Measurements from ENCODE around the gene LRATD1. TPM values are rescaled to one million over a fixed set of nuclear protein-coding genes. Genes with fewer than 3 reads are reported as not detected.

LRATD1 gene
- total RNA-seq, 1 donor from 2014 or later = 1.9 TPM

GRCh38 chr2:14675489-14675888, 43.0 kb downstream of the LRATD1 start:
- peaks cover 5% of the 10 kb centered on the region for H4K20me1 ChIP-seq (ENCODE audit: low read depth)
- no peak overlapping the region for H3K4me3 Mint-ChIP-seq
- H3F3A ChIP-seq (ENCODE audit: low read depth) = peaks cover 16% of the 10 kb centered on the region
- no peaks in the 10 kb centered on the region for H3K36me3 ChIP-seq
- no peak overlapping the region for H3K9ac ChIP-seq
- H3K27ac Mint-ChIP-seq = no peak overlapping the region
- H3K4me1 Mint-ChIP-seq = peaks cover 49% of the 10 kb centered on the region
- peak; percentile 51 for DNase-seq (ENCODE audit: low spot score)
- TF ChIP-seq CTCF (IDR thresholded peaks at IDR 0.05) (no peak), EZH2phosphoT487 (IDR thresholded peaks at IDR 0.05) (no peak), EZH2 (IDR thresholded peaks at IDR 0.05) (no peak)
- H3K4me3 ChIP-seq = no peak overlapping the region
- H3K4me1 ChIP-seq = peaks cover 28% of the 10 kb centered on the region
- peak overlapping the region; percentile 58 for H3K4me2 ChIP-seq
- H3K9me3 ChIP-seq (ENCODE audit: low read depth) = no peaks in the 10 kb centered on the region
- H3K27me3 ChIP-seq = no peaks in the 10 kb centered on the region
- H3K9me3 Mint-ChIP-seq = no peaks in the 10 kb centered on the region
- peak overlapping the region; percentile 70 for H3K27ac ChIP-seq
- no peaks in the 10 kb centered on the region for H3K36me3 Mint-ChIP-seq
- H3K27me3 Mint-ChIP-seq (ENCODE audit: insufficient read depth, low read depth) = peaks cover 3% of the 10 kb centered on the region
- no peak overlapping the region for H2AFZ ChIP-seq (replicated peaks)
- no peaks in the 10 kb centered on the region for H3K79me2 ChIP-seq (ENCODE audit: low read depth)

GRCh38 chr2:14676371-14676770, 43.9 kb downstream of the LRATD1 start:
- TF ChIP-seq CTCF (IDR thresholded peaks at IDR 0.05) (no peak), EZH2phosphoT487 (IDR thresholded peaks at IDR 0.05) (no peak), EZH2 (IDR thresholded peaks at IDR 0.05) (no peak)
- Mint-ChIP-seq H3K27me3 (ENCODE audit: insufficient read depth, low read depth) (peaks cover 3% of the 10 kb centered on the region), H3K27ac (no peak overlapping the region), H3K4me3 (no peak overlapping the region), H3K4me1 (peaks cover 50% of the 10 kb centered on the region), H3K9me3 (no peaks in the 10 kb centered on the region), H3K36me3 (no peaks in the 10 kb centered on the region)
- no peak overlapping the region for H3K4me3 ChIP-seq
- H3K4me1 ChIP-seq = peaks cover 28% of the 10 kb centered on the region
- H3K4me2 ChIP-seq = no peak overlapping the region
- H3K79me2 ChIP-seq (ENCODE audit: low read depth) = no peaks in the 10 kb centered on the region
- H3K9me3 ChIP-seq (ENCODE audit: low read depth) = no peaks in the 10 kb centered on the region
- H3F3A ChIP-seq (ENCODE audit: low read depth) = peaks cover 16% of the 10 kb centered on the region
- no peaks in the 10 kb centered on the region for H3K27me3 ChIP-seq
- H2AFZ ChIP-seq (replicated peaks) = no peak overlapping the region
- no peak for DNase-seq (ENCODE audit: low spot score)
- peaks cover 5% of the 10 kb centered on the region for H4K20me1 ChIP-seq (ENCODE audit: low read depth)
- no peak overlapping the region for H3K27ac ChIP-seq
- H3K36me3 ChIP-seq = no peaks in the 10 kb centered on the region
- H3K9ac ChIP-seq = no peak overlapping the region

GRCh38 chr2:14677039-14677438, 44.5 kb downstream of the LRATD1 start:
- Histone ChIP-seq H3K4me1 (peaks cover 28% of the 10 kb centered on the region), H3K36me3 (no peaks in the 10 kb centered on the region), H3K27me3 (no peaks in the 10 kb centered on the region), H3K9ac (no peak overlapping the region), H4K20me1 (ENCODE audit: low read depth) (peaks cover 5% of the 10 kb centered on the region), H3K4me3 (no peak overlapping the region), H3K79me2 (ENCODE audit: low read depth) (no peaks in the 10 kb centered on the region), H3K9me3 (ENCODE audit: low read depth) (no peaks in the 10 kb centered on the region), H2AFZ (replicated peaks) (no peak overlapping the region), H3F3A (ENCODE audit: low read depth) (peaks cover 16% of the 10 kb centered on the region), H3K27ac (no peak overlapping the region), H3K4me2 (no peak overlapping the region)
- peaks cover 3% of the 10 kb centered on the region for H3K27me3 Mint-ChIP-seq (ENCODE audit: insufficient read depth, low read depth)
- peak; percentile 42 for DNase-seq (ENCODE audit: low spot score)
- H3K4me1 Mint-ChIP-seq = peaks cover 46% of the 10 kb centered on the region
- H3K9me3 Mint-ChIP-seq = no peaks in the 10 kb centered on the region
- no peak for TF ChIP-seq CTCF (IDR thresholded peaks at IDR 0.05)
- no peak for TF ChIP-seq EZH2 (IDR thresholded peaks at IDR 0.05)
- TF ChIP-seq EZH2phosphoT487 (IDR thresholded peaks at IDR 0.05) = no peak
- no peaks in the 10 kb centered on the region for H3K36me3 Mint-ChIP-seq
- H3K27ac Mint-ChIP-seq = no peak overlapping the region
- no peak overlapping the region for H3K4me3 Mint-ChIP-seq

Measured in neural progenitor cell (in vitro differentiated cells).